Liver (tissue), 9 donors: ENCODE measurements around the gene PIGP. TPM values are rescaled to one million over a fixed set of nuclear protein-coding genes. Genes with fewer than 3 reads are reported as not detected.

ENCODE experiments used
- DNase-seq: peaks from one replicate; pipeline ENCODE4 v3.0.0-alpha.2; 2017; ENCODE audit warnings: low spot score
- H3K27ac ChIP-seq, 2 donors: one replicate each; pipeline ENCODE4 v1.7.0; 2013; ENCODE audit warnings: inconsistent platforms in 2 of 2, low read length in 2 of 2, control low read depth in 1 of 2, low read depth in 1 of 2, mild to moderate bottlenecking in 1 of 2
- H3K27me3 ChIP-seq, 4 donors: one replicate each; pipeline versions ENCODE4 v1.6.1 to v1.7.0; 2013; ENCODE audit warnings: low read length in 3 of 4, inconsistent platforms in 1 of 4, mild to moderate bottlenecking in 1 of 4, moderate library complexity in 1 of 4; ENCODE audit not compliant: control insufficient read depth in 4 of 4, insufficient read depth in 4 of 4
- H3K36me3 ChIP-seq, 4 donors: one replicate each; pipeline versions ENCODE4 v1.6.1 to v1.7.0; 2013; ENCODE audit warnings: low read length in 3 of 4, mild to moderate bottlenecking in 3 of 4, low read depth in 1 of 4, moderate library complexity in 1 of 4; ENCODE audit not compliant: control insufficient read depth in 4 of 4, insufficient read depth in 3 of 4
- H3K4me1 ChIP-seq, 4 donors: one replicate each; pipeline versions ENCODE4 v1.6.1 to v1.7.0; 2013; ENCODE audit warnings: low read length in 3 of 4, mild to moderate bottlenecking in 3 of 4, moderate library complexity in 1 of 4; ENCODE audit not compliant: control insufficient read depth in 4 of 4, insufficient read depth in 4 of 4
- H3K4me3 ChIP-seq, 3 donors: one replicate each; pipeline versions ENCODE4 v1.6.1 to v1.7.0; 2013; ENCODE audit warnings: low read length in 3 of 3, control low read depth in 1 of 3, low read depth in 1 of 3, mild to moderate bottlenecking in 1 of 3
- H3K9ac ChIP-seq, 2 donors: one replicate each; pipeline ENCODE4 v1.7.0; 2013; ENCODE audit warnings: low read length in 2 of 2, mild to moderate bottlenecking in 2 of 2, moderate library complexity in 2 of 2, control low read depth in 1 of 2, low read depth in 1 of 2
- H3K9me3 ChIP-seq, 4 donors: one replicate each; pipeline versions ENCODE4 v1.6.1 to v1.7.0; 2013; ENCODE audit warnings: low read length in 3 of 4; ENCODE audit not compliant: control insufficient read depth in 4 of 4
- EGR1 ChIP-seq, 2 donors: IDR thresholded peaks; 2 replicates each; pipeline ENCODE4 v1.6.1; 2016 to 2018; ENCODE audit warnings: antibody characterized with exemption in 2 of 2, low read depth in 2 of 2
- FOXA1 ChIP-seq: IDR thresholded peaks from 2 replicates; pipeline ENCODE4 v1.6.1; 2016; ENCODE audit warnings: antibody characterized with exemption
- FOXA2 ChIP-seq: IDR thresholded peaks from 2 replicates; pipeline ENCODE4 v1.6.1; 2016; ENCODE audit warnings: antibody characterized with exemption
- GABPA ChIP-seq, 2 donors: IDR thresholded peaks in 1 of 2; conservative IDR thresholded peaks in 1 of 2; 2 replicates each; pipeline ENCODE4 v1.6.1; 2016; ENCODE audit warnings: antibody characterized with exemption in 2 of 2, mild to moderate bottlenecking in 1 of 2, moderate library complexity in 1 of 2
- HNF4A ChIP-seq, 2 donors: conservative IDR thresholded peaks; 2 replicates each; pipeline ENCODE4 v1.6.1; 2016; ENCODE audit warnings: antibody characterized with exemption in 2 of 2, mild to moderate bottlenecking in 2 of 2
- HNF4G ChIP-seq: IDR thresholded peaks from 2 replicates; pipeline ENCODE4 v1.6.1; 2016; ENCODE audit warnings: antibody characterized with exemption
- JUND ChIP-seq, 2 donors: IDR thresholded peaks; 2 replicates each; pipeline ENCODE4 v1.6.1; 2016; ENCODE audit warnings: antibody characterized with exemption in 2 of 2
- NR2F2 ChIP-seq: IDR thresholded peaks from 2 replicates; pipeline ENCODE4 v1.6.1; 2016; ENCODE audit warnings: antibody characterized with exemption
- RAD21 ChIP-seq, 2 donors: IDR thresholded peaks; 2 replicates each; pipeline ENCODE4 v1.6.1; 2016; ENCODE audit warnings: antibody characterized with exemption in 2 of 2, mild to moderate bottlenecking in 2 of 2
- RXRA ChIP-seq, 2 donors: IDR thresholded peaks; 2 replicates each; pipeline ENCODE4 v1.6.1; 2017 to 2018; ENCODE audit warnings: antibody characterized with exemption in 2 of 2, mild to moderate bottlenecking in 1 of 2
- SP1 ChIP-seq: IDR thresholded peaks from 2 replicates; pipeline ENCODE4 v1.6.1; 2018; ENCODE audit warnings: antibody characterized with exemption, mild to moderate bottlenecking
- TAF1 ChIP-seq: conservative IDR thresholded peaks from 2 replicates; pipeline ENCODE4 v1.6.1; 2016; ENCODE audit warnings: antibody characterized with exemption, mild to moderate bottlenecking
- YY1 ChIP-seq: IDR thresholded peaks from 2 replicates; pipeline ENCODE4 v1.6.1; 2016; ENCODE audit warnings: antibody characterized with exemption, mild to moderate bottlenecking
- WGBS: extraction: QIAGEN DNeasy Blood & Tissue Kit; methylation state at CpG from one replicate; pipeline ENCODE4 v1.1.7; 2013; 5-methylcytosine and 5-hydroxymethylcytosine counted together
- polyA plus RNA-seq, 2 donors: library from polyadenylated mRNA; stranded (reverse) in 1 of 2; unstranded in 1 of 2; fragments of 200-250 nt in 1 of 2; fragments of >200 nt in 1 of 2; fragmentation: Nextera tagmentation in 1 of 2; extraction: Ambion mirVana in 1 of 2; gene quantifications; one replicate each; pipeline versions ENCODE4 v1.2.1 to v1.2.3, GENCODE V29; 2013 to 2015
- total RNA-seq, 2 donors: library from RNA; depleted of rRNA; stranded (reverse); fragments of >200 nt; gene quantifications; one replicate each; pipeline ENCODE4 v1.2.3, GENCODE V29; 2014
- TF ChIP-seq, protein P1 (sequence below): fragments of 150-350 bp; IDR thresholded peaks from 2 replicates; pipeline ENCODE4 v1.5.1; 2017; ENCODE audit warnings: improper control_type of control experiment, low read depth, low read length; ENCODE audit not compliant: missing input control
- TF ChIP-seq, protein P2 (sequence below): IDR thresholded peaks from 2 replicates; pipeline ENCODE4 v1.6.1; 2016; ENCODE audit warnings: antibody characterized with exemption
- TF ChIP-seq, protein P3 (sequence below): IDR thresholded peaks from 2 replicates; pipeline ENCODE4 v1.6.1; 2016; ENCODE audit warnings: antibody characterized with exemption
- TF ChIP-seq, protein P4 (sequence below): IDR thresholded peaks from 2 replicates; pipeline ENCODE4 v1.6.1; 2016; ENCODE audit warnings: antibody characterized with exemption, mild to moderate bottlenecking
- TF ChIP-seq, protein P5 (sequence below): IDR thresholded peaks from 2 replicates; pipeline ENCODE4 v1.6.1; 2016; ENCODE audit warnings: antibody characterized with exemption
- donor health status: healthy.
- donor health status: healthy.
- donor health status: healthy.
- donor health status: healthy.
- donor health status: healthy.

Gene PIGP
- total and polyA plus RNA-seq, 4 donors = 3.8 to 26.2 (median 11.7) TPM

DNA sequence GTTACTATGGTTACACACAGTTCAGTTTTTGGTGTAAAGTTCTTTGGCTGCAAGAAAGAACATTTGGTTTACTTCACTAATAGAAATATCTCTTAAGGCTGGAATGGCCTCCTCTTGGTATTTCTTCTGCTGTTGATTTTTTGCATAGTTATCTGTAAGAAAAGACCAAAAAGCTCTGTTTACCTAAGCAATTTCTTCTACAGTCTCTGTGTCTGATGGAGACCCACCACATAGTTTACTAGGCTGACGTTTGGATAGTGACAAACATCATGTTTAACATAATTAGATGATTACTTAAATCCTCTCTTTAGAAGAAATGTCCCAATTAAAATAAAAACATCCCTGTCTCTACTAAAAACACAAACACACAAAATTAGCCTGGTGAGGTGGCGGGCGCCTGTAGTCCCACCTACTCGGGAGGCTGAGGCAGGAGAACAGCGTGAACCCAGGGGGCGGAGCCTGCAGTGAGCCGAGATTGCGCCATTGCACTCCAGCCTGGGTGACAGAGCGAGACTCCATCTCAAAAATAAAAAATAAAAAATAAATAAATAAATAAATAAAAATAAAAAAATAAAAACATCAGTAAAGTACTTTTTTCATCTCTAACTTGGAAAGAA is 7.2 kb downstream of the PIGP start:
- H3K4me1 ChIP-seq = no peaks in the 10 kb centered on the region
- H3K27me3 ChIP-seq = no peaks in the 10 kb centered on the region
- H3K9ac ChIP-seq = no peak overlapping the region
- peaks cover 0 to 19% (median 8%) of the 10 kb centered on the region in 4 donors for H3K36me3 ChIP-seq
- WGBS = 96% methylated on average over 9 of the region's 9 CpGs
- H3K4me3 ChIP-seq = no peak overlapping the region
- DNase-seq = no peak
- no peaks in the 10 kb centered on the region for H3K9me3 ChIP-seq
- TF ChIP-seq, protein P1, sequence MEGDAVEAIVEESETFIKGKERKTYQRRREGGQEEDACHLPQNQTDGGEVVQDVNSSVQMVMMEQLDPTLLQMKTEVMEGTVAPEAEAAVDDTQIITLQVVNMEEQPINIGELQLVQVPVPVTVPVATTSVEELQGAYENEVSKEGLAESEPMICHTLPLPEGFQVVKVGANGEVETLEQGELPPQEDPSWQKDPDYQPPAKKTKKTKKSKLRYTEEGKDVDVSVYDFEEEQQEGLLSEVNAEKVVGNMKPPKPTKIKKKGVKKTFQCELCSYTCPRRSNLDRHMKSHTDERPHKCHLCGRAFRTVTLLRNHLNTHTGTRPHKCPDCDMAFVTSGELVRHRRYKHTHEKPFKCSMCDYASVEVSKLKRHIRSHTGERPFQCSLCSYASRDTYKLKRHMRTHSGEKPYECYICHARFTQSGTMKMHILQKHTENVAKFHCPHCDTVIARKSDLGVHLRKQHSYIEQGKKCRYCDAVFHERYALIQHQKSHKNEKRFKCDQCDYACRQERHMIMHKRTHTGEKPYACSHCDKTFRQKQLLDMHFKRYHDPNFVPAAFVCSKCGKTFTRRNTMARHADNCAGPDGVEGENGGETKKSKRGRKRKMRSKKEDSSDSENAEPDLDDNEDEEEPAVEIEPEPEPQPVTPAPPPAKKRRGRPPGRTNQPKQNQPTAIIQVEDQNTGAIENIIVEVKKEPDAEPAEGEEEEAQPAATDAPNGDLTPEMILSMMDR = no peak
- TF ChIP-seq NR2F2 = no peak
- TF ChIP-seq, protein P2, sequence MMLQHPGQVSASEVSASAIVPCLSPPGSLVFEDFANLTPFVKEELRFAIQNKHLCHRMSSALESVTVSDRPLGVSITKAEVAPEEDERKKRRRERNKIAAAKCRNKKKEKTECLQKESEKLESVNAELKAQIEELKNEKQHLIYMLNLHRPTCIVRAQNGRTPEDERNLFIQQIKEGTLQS = no peak
- TF ChIP-seq JUND (IDR thresholded peaks at IDR 0.05) = no peak
- TF ChIP-seq TAF1 = no peak
- no peak overlapping the region for H3K27ac ChIP-seq

DNA sequence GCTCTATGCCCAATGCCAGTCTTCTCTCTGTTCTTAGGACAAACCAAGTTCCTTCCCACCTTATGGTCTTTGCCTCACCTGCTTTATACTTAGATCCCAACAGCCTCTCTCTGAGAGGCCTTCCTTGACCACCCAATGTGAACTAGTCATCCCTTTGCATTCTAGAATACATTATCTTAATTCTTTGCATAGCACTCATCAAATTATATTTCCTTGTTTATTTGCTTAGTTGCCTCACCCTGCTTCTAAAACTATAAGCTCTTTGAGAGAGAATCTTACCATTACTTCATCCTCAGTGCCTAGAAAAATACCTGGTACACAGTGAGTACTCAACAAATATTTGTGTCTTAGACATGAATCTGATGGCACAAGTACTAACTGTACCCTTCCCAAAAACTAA is 8.0 kb downstream of the PIGP start:
- H3K27ac ChIP-seq = no peak overlapping the region
- no peak for TF ChIP-seq GABPA (IDR thresholded peaks at IDR 0.05 in 1 of 2, conservative IDR thresholded peaks at IDR 0.05 in 1 of 2)
- TF ChIP-seq RXRA (IDR thresholded peaks at IDR 0.05) = no peak
- TF ChIP-seq, protein P2 = no peak
- no peak for TF ChIP-seq NR2F2
- no peak for TF ChIP-seq JUND (IDR thresholded peaks at IDR 0.05)
- TF ChIP-seq YY1 = no peak
- TF ChIP-seq, protein P3, sequence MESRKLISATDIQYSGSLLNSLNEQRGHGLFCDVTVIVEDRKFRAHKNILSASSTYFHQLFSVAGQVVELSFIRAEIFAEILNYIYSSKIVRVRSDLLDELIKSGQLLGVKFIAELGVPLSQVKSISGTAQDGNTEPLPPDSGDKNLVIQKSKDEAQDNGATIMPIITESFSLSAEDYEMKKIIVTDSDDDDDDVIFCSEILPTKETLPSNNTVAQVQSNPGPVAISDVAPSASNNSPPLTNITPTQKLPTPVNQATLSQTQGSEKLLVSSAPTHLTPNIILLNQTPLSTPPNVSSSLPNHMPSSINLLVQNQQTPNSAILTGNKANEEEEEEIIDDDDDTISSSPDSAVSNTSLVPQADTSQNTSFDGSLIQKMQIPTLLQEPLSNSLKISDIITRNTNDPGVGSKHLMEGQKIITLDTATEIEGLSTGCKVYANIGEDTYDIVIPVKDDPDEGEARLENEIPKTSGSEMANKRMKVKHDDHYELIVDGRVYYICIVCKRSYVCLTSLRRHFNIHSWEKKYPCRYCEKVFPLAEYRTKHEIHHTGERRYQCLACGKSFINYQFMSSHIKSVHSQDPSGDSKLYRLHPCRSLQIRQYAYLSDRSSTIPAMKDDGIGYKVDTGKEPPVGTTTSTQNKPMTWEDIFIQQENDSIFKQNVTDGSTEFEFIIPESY = no peak
- TF ChIP-seq, protein P1 = no peak
- no peak for TF ChIP-seq HNF4G
- no peak for TF ChIP-seq FOXA1
- no peak for TF ChIP-seq RAD21 (IDR thresholded peaks at IDR 0.05)
- TF ChIP-seq SP1 = no peak
- TF ChIP-seq FOXA2 = no peak
- TF ChIP-seq EGR1 (IDR thresholded peaks at IDR 0.05; ENCODE audit: low read depth in 2 of 2) = no peak
- TF ChIP-seq HNF4A (conservative IDR thresholded peaks at IDR 0.05) = no peak
- TF ChIP-seq, protein P4, sequence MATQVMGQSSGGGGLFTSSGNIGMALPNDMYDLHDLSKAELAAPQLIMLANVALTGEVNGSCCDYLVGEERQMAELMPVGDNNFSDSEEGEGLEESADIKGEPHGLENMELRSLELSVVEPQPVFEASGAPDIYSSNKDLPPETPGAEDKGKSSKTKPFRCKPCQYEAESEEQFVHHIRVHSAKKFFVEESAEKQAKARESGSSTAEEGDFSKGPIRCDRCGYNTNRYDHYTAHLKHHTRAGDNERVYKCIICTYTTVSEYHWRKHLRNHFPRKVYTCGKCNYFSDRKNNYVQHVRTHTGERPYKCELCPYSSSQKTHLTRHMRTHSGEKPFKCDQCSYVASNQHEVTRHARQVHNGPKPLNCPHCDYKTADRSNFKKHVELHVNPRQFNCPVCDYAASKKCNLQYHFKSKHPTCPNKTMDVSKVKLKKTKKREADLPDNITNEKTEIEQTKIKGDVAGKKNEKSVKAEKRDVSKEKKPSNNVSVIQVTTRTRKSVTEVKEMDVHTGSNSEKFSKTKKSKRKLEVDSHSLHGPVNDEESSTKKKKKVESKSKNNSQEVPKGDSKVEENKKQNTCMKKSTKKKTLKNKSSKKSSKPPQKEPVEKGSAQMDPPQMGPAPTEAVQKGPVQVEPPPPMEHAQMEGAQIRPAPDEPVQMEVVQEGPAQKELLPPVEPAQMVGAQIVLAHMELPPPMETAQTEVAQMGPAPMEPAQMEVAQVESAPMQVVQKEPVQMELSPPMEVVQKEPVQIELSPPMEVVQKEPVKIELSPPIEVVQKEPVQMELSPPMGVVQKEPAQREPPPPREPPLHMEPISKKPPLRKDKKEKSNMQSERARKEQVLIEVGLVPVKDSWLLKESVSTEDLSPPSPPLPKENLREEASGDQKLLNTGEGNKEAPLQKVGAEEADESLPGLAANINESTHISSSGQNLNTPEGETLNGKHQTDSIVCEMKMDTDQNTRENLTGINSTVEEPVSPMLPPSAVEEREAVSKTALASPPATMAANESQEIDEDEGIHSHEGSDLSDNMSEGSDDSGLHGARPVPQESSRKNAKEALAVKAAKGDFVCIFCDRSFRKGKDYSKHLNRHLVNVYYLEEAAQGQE = no peak
- no peak for TF ChIP-seq TAF1
- TF ChIP-seq, protein P5, sequence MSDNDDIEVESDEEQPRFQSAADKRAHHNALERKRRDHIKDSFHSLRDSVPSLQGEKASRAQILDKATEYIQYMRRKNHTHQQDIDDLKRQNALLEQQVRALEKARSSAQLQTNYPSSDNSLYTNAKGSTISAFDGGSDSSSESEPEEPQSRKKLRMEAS = no peak

More for the DNA sequence above, 8.0 kb downstream of the PIGP start:
- DNase-seq = no peak
- H3K9me3 ChIP-seq = no peaks in the 10 kb centered on the region
- H3K4me3 ChIP-seq = no peak overlapping the region
- H3K27me3 ChIP-seq = no peaks in the 10 kb centered on the region
- peaks cover 0 to 19% (median 8%) of the 10 kb centered on the region in 4 donors for H3K36me3 ChIP-seq
- H3K9ac ChIP-seq = no peak overlapping the region
- H3K4me1 ChIP-seq = no peaks in the 10 kb centered on the region
